Measurements from ENCODE around the gene CACNA1A.
"Not testable (repeated sequence)": the region's sequence is repeated elsewhere in the genome, so short reads cannot be mapped to it uniquely, and the experiment has no call there.

Gene CACNA1A

GRCh38 chr19:13277104-13277809 lies 229.0 kb downstream of the CACNA1A start:
- DNase-seq (ENCODE audit: low spot score) = peak; percentile 64

- DNase-seq (ENCODE audit: low spot score) = no peak
Measured at GRCh38 chr19:13275016-13275722, 231.1 kb downstream of the CACNA1A start.

- no peak for DNase-seq (ENCODE audit: low spot score)
Measured at GRCh38 chr19:13270514-13271105, 235.7 kb downstream of the CACNA1A start.

DNA sequence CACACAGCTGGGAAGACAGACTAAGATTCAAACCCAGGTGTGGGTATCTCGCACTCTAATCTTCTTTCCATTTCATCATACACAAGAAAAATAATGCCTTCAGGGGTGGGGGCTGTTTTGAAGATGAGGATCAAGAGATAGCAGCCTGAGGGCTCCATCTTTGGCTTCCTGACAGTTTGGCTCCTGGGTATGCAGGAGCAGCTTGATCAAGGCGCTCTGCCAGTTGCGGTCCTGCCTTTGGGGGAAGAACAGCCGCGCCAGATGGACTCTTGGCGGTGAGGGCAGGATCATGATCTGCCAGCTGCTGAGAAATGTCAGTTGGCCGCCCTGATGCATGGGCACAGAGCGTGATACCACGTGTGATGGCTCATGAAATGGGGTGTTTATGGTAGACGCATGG lies 236.9 kb downstream of the CACNA1A start:
- DNase-seq (ENCODE audit: low spot score) = no peak

GRCh38 chr19:13267889-13268288 lies 238.4 kb downstream of the CACNA1A start:
- DNase-seq (ENCODE audit: low spot score) = no peak

DNA sequence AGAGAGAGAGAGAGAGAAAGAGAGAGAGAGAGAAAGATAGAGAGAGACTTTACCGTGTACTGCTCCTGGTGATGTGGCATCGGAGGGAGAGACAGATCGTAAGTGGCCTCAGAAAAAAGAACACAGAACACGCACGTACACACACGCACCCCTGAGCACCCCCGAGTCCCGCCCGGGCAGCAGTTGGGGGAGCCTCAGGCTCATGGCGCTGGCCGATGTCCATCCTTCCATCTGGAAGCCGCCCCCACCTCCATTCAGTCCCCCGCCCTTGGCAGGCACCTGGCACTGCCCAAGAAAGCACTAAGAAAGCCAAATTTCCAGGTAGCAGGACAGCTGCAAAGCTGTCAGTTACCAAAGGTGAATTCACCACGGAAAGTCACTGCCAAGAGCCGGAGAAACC lies 239.1 kb downstream of the CACNA1A start:
- no peak for DNase-seq (ENCODE audit: low spot score)

DNA sequence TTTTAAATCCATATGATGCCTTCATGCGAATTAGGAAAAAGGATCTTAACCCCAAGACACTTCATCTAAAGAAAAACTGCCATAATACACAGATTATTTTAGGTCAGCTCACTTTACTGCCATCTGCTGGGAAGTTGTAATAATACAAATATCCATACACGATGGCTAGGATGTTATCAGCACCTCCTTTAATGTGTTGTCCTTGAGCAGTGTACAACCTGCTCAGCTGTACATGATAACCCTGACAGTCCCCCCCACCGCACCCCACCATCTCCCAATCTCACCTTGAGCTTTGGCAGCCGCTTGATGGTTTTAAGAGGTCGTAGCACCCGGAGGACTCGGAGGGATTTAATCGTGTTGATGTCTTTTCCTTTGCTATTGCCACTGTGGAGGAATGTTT lies 243.8 kb downstream of the CACNA1A start:
- DNase-seq (ENCODE audit: low spot score) = peak; percentile 87

- DNase-seq (ENCODE audit: low spot score) = peak; percentile 95
Measured at GRCh38 chr19:13260883-13261653, 245.2 kb downstream of the CACNA1A start.

GRCh38 chr19:13256918-13257317 lies 249.4 kb downstream of the CACNA1A start:
- DNase-seq (ENCODE audit: low spot score) = no peak

DNA sequence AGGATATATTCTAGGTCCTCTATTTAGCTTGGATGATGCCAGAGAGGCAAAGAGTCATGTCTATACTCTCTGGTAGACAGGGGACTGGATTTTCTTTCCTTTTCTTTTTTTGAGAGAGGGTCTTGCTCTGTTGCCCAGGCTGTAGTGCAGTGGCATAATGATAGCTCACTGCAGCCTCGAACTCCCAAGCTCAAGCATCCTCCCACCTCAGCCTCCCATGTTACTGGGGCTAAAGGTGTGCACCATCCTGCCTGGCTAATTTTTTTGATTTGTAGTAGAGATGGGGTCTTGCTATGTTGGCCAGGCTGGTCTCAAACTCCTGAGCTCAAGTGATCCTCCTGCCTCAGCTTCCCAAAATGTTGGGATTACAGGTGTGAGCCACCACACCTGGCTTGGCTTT lies 249.9 kb downstream of the CACNA1A start:
- DNase-seq (ENCODE audit: low spot score) = not testable (repeated sequence)

- DNase-seq (ENCODE audit: low spot score) = no peak
Measured at GRCh38 chr19:13255719-13256059, 250.6 kb downstream of the CACNA1A start.

DNA sequence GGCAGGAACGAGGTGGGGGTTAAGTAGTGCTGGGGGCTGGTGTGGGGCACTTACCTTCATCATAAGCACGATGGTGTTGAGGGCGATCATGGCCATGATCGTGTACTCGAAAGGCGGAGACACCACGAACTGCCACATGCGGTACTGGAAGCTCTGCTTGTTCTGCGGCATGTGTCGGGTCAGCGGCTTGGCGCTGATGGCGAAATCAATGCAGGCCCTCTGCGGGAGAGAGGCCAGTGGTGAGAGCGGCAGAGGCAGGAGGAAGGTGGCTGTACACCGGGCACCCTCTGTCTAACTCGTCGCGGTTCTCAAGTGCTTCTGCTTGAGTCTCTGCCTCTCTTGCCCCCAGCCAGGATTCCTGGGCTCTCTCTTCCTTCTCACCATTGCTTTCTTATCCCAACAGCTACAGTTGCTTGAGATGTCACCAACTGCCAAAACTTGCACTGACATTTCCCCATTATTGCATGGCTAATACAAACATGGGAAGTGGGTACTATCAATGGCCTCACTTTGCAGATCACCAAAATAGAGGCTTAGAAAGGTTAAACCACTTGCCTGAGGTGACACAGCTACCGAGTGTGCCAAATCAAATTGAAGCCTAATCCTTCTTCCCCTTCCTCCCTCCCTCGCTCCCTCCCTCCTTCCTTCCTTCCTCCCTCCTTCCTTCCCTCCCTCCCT lies 251.1 kb downstream of the CACNA1A start:
- no peak for DNase-seq (ENCODE audit: low spot score)

DNA sequence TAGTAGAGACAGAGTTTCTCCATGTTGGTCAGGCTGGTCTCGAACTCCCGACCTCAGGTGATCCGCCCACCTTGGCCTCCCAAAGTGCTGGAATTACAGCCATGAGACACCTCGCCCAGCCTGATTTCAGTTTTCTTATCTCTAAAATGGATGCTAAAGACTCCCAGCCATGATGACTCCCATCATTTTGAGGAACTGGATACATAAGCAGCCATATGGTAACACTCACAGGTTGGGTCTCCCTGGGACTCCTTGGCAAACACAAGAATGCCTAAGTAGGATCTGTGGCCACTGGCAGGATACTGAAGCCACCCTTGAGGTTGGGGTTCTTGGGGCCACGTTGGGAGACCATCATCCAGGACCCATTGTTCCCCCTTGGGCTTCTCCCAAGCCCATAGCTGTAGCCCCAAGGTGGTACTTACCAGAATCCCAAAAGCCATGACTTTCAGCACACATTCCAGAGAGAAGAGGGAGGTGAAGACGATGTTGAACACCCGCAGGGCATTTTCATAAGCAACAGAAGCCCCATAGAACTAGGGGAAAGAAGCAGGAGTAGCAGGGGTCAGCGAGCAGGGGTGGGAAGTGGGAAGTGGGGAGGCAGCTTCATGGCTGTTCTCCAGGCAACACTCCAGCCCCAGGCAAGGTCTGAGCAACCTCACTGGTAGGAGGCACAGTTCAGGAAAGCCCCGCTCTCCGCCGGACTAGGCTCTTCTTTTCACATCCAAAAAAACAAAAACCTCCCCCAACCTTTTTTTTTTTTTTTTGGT lies 253.5 kb downstream of the CACNA1A start:
- DNase-seq (ENCODE audit: low spot score) = no peak

GRCh38 chr19:13244920-13245319 lies 261.4 kb downstream of the CACNA1A start:
- DNase-seq (ENCODE audit: low spot score) = no peak

- DNase-seq (ENCODE audit: low spot score) = no peak
Measured at GRCh38 chr19:13241231-13242104, 264.8 kb downstream of the CACNA1A start.

DNA sequence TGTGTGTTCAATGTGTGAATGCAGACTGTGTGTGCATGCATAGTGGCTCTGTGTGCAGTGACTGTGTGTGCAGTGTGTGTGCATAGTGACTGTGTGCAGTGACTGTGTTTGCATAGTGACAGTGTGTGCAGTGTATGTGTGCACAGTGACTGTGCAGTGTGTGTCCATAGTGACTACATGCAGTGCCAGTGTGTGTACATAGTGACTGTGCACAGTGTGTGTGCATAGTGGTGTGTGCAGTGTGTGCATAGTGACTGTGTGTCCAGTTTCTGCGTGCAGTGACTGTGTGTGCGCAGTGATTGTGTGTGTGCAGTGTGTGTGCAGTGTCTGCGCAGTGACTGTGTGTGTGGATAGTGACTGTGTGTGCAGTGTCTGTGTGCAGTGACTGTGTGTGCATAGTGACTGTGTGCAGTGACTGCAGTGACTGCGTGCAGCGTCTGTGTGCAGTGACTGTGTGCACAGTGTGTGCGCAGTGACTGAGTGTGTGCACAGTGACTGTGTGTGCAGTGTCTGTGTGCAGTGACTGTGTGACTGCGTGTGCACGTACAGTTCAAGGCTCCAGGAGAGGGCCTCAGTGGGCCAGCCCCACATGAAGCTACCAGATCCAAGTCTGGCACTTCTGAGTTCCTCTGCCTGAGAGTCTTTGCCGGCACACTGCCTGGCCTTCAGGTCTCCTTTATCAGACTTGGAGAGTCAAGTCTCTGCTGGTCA lies 265.8 kb downstream of the CACNA1A start:
- DNase-seq (ENCODE audit: low spot score) = no peak

GRCh38 chr19:13238891-13239534 lies 267.3 kb downstream of the CACNA1A start:
- DNase-seq (ENCODE audit: low spot score) = no peak

DNA sequence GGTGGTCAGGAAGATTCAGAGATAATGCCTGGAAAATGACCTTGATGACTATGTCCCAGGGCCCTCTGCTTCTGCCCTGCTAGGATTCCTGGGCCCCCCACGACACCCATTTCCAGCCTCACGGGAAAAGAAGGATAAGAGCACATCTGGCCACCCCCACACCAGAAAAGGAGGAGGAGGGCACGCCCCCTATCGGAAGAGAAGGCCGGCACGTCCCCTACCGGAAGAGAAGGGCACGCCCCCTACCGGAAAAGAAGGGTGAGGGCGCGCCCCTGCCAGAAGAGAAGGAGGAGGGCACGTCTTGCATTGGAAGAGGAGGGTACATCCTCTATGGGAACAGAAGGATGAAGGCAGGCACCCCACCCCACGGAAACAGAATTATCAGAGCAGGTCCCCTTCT lies 271.8 kb downstream of the CACNA1A start:
- no peak for DNase-seq (ENCODE audit: low spot score)

- DNase-seq (ENCODE audit: low spot score) = no peak
Measured at GRCh38 chr19:13231663-13232062, 274.6 kb downstream of the CACNA1A start.

All from COLO829 (cell line).